HS-27A (cell line): Measurements from ENCODE around the gene CISD1.

Source experiments
- DNase-seq: peaks from one replicate; pipeline ENCODE4 v3.0.0-alpha.2; 2012; ENCODE audit warnings: low read depth, missing footprints

CISD1 gene

DNA sequence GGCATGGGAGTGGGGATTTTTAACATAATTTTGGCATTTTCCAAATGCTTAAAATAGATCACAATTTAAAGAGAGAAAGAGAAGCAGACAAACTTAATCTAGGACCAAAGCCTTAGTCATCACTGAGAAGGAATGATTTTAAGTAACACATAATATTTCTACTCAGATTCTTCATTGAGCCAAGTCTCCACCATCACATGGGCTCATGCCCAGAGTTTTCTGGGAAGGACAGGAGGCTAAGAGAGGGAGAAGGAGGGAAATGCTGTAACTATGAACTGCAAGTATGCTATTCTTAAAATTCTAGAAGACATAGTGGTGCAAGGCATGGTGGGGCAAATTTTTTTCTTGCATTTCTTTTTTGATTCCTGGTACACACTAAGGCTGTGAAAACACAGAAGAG lies 42.1 kb downstream of the CISD1 start:
- DNase-seq, result no peak

- no peak for DNase-seq
Measured at GRCh38 chr10:58316874-58317273, 47.9 kb downstream of the CISD1 start.

DNA sequence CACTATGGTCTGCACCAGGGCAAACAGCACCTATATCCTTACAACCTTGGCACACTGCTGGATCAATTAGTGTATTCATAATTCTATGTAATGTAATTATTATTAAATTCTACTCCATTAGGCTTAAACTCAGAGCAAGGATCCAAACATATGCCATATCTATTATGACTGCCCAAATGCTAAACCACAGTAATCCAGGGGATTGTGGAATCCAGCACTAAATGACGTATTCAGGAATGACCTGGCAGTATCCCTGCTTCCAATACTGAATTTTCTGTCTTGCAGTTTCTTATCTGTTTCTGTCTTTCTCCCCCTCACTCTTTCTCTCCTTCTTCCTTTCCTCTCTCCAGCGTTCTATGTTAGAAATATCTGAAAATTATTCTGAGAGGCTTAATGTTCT lies 49.4 kb downstream of the CISD1 start:
- DNase-seq, result no peak

DNA sequence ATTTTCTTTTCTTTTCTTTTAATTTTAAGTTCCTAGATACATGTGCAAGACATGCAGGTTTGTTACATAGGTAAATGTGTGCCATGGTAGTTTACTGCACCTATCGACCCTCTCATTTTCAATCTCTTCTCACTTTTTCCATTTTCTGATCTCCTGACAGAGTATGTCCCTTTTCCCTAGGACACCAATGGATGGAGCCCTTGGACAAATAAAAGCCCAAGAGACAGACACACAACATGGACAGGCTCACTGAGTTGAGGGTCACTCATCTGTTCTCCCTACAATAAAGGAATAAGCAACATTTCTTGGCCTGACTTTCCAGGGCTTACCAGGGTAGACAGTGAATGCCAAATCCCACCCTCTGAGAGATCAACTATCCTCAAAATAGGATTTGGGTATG lies 50.6 kb downstream of the CISD1 start:
- DNase-seq, result no peak

GRCh38 chr10:58320351-58321049 lies 51.5 kb downstream of the CISD1 start:
- DNase-seq, result no peak

DNA sequence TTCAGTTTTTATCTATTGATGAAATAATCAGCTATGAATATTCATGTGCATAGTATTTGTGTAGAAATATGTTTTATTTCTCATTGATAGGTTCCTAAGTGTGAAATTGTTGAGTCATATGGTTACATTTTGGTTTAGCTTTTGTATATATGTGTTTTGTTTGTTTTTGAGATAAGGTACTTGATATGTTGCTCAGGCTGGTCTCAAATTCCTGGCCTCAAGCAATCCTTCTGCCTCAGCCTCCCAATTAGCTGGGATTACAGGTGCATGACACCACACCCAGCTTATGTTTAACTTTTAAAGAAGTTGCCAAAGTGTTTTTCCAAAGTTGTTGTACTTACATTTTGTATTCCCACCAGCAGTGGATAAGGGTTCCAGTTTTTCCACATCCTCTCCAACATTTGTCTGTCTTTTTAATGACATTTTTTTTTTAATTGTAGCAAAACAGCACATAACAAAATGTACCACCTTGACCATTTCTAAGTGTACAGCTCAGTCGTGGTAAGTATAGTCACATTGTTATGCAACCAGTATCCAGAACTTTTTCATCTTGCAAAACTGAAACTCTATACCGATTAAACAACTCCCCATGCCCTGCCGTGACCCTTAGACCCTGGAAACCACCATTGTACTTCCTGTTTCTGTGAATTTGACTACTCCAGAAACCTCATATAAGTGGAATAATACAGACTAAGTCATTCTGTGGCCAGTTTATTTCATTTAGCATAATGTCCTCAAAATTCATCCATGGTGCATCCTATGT lies 53.3 kb downstream of the CISD1 start:
- no peak for DNase-seq

DNA sequence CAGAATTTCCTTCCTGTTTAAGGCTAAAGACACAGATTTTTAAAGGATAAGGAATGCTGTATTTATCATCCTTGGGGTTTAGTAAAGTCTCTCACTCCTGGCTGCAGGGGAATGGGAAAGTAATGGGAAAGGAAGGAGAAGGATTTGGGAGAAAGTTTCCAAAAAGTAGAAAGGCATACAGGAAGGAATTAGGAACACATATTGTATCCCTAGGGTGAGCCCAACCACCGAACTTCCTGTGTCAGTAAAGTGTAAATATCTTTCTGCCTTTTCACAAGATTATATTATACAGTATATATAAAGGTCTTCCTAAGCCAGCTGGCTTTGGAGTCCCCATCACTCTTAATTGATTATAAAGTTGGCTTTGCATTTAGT lies 53.9 kb downstream of the CISD1 start:
- DNase-seq, result no peak

GRCh38 chr10:58326967-58327381 lies 58.0 kb downstream of the CISD1 start:
- DNase-seq, result no peak

GRCh38 chr10:58328233-58328632 lies 59.3 kb downstream of the CISD1 start:
- no peak for DNase-seq

DNA sequence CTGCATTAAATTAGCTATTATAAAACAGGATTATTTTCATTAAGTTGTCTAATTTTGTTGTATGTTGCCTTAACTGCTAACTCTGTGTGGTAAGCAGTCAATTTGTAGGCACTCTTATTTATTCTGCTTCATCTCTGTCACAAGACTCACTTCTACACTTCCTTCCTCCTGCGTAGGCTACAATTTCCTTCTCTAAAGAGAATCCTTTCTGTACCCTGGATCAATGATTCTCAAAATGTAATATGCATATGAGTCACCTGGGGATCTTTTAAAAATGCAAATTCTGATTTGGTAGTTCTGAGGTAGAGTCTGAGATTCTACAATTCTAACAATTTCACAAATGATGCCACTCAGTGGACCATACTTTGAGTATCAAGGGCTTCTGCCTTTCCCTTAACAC lies 61.5 kb downstream of the CISD1 start:
- no peak for DNase-seq

GRCh38 chr10:58331646-58332045 lies 62.7 kb downstream of the CISD1 start:
- no peak for DNase-seq

DNA sequence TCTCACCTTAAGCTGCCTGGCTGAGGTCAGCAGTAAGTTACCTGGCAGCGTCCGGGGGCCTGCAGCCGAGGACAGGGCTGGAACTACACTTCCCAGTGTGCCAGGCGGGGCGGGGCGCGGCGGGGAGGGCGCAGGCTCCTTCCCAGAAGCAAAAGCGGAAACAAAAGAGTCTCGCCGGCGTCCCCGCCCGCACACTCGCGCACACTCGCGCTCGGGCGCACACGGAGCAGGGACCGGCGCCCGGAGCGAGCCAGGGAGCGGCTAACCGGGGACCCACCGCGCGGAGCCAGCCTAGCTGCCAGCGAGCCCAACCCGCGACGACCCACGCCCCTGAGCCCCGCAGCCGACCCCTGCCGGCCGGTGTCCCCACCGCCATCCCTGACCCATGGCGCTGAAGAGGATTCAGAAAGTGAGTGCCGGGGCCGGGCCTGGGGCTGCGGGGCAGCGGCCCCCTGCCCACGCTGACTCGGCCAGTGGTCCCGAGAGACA lies 65.9 kb downstream of the CISD1 start, which contains the start of gene UBE2D1:
Gene UBE2D1 (plus strand): TSS at position 190 of the 489 bp plus-strand sequence. CDS start 196 bp downstream, at position 386.
- peak; percentile 9 for DNase-seq

GRCh38 chr10:58335306-58336005 lies 66.5 kb downstream of the CISD1 start:
- peak; percentile 5 for DNase-seq

DNA sequence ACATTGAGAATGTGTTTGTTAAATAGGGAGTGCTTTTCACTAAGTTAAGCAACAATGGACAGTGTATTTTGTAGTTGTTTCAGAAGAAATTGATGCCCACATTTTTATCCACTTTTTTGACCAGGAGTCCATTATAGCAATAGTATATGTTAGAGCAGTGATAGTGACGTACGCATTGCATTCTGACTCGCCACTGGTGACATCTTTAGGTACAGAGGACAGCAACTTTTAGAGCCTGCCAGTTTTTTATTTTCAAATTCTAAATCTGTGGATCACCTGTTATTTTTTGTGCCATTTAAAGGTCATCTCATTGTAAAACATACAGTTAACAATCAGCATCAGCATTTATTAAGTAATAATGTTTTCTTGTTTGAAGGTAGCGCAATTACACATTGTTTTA lies 67.3 kb downstream of the CISD1 start:
- no peak for DNase-seq
